ENCODE data around the gene TRPC4AP.

DNA sequence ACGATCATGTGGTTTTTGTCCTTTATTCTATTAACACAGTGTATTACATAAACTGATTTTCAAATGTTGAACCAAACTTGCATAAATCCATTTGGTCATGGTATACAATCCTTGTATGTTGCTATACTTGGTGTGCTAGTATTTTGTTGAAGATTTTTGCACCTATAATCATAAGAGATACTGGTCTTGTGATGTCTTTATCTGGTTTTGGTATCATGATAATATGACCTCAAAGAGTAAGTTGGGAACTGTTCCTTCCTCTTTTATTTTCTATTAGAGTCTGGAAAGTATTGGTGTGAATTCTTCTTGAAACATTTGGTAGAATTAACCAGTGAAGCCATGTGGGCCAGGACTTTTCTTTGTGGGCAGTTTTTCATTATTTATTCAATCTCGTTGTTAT lies 65.3 kb downstream of the TRPC4AP start:
- TF ChIP-seq TOX (CRISPR knock-in tag; IDR thresholded peaks at IDR 0.05; ENCODE audit: borderline replicate concordance) (no peak), CSDC2 (CRISPR knock-in tag; IDR thresholded peaks at IDR 0.05) (no peak), ESRRG (CRISPR knock-in tag; IDR thresholded peaks at IDR 0.05) (no peak), RARB (CRISPR knock-in tag; IDR thresholded peaks at IDR 0.05) (no peak), SNAI2 (CRISPR knock-in tag; IDR thresholded peaks at IDR 0.05) (no peak)
- TF ChIP-seq, protein P1, sequence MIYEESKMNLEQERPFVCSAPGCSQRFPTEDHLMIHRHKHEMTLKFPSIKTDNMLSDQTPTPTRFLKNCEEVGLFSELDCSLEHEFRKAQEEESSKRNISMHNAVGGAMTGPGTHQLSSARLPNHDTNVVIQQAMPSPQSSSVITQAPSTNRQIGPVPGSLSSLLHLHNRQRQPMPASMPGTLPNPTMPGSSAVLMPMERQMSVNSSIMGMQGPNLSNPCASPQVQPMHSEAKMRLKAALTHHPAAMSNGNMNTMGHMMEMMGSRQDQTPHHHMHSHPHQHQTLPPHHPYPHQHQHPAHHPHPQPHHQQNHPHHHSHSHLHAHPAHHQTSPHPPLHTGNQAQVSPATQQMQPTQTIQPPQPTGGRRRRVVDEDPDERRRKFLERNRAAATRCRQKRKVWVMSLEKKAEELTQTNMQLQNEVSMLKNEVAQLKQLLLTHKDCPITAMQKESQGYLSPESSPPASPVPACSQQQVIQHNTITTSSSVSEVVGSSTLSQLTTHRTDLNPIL (CRISPR knock-in tag; IDR thresholded peaks at IDR 0.05; ENCODE audit: low read depth) = no peak
- TF ChIP-seq, protein P2, sequence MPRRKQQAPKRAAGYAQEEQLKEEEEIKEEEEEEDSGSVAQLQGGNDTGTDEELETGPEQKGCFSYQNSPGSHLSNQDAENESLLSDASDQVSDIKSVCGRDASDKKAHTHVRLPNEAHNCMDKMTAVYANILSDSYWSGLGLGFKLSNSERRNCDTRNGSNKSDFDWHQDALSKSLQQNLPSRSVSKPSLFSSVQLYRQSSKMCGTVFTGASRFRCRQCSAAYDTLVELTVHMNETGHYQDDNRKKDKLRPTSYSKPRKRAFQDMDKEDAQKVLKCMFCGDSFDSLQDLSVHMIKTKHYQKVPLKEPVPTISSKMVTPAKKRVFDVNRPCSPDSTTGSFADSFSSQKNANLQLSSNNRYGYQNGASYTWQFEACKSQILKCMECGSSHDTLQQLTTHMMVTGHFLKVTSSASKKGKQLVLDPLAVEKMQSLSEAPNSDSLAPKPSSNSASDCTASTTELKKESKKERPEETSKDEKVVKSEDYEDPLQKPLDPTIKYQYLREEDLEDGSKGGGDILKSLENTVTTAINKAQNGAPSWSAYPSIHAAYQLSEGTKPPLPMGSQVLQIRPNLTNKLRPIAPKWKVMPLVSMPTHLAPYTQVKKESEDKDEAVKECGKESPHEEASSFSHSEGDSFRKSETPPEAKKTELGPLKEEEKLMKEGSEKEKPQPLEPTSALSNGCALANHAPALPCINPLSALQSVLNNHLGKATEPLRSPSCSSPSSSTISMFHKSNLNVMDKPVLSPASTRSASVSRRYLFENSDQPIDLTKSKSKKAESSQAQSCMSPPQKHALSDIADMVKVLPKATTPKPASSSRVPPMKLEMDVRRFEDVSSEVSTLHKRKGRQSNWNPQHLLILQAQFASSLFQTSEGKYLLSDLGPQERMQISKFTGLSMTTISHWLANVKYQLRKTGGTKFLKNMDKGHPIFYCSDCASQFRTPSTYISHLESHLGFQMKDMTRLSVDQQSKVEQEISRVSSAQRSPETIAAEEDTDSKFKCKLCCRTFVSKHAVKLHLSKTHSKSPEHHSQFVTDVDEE (CRISPR knock-in tag; IDR thresholded peaks at IDR 0.05) = no peak
